Measurements from ENCODE around the gene NME7.

- TF ChIP-seq POU2F2 (IDR thresholded peaks at IDR 0.05; ENCODE audit: low read depth, low read length) = no peak
- no peak for TF ChIP-seq SPI1 (IDR thresholded peaks at IDR 0.05; ENCODE audit: low read depth, low read length)
- TF ChIP-seq TAF1 (IDR thresholded peaks at IDR 0.05; ENCODE audit: low read depth, low read length) = no peak
- TF ChIP-seq POLR2A (IDR thresholded peaks at IDR 0.05; ENCODE audit: low read depth, low read length) = no peak
- no peak for TF ChIP-seq POLR2AphosphoS5 (IDR thresholded peaks at IDR 0.05; ENCODE audit: low read depth, low read length)
- TF ChIP-seq PAX5 (IDR thresholded peaks at IDR 0.05; ENCODE audit: insufficient read depth, low read length, severe bottlenecking) = no peak
Observed at GRCh38 chr1:169143346-169143745, 224.3 kb downstream of the NME7 start.
